DMS53 (cell line): Measurements from ENCODE around the gene MTOR.
"Not testable (repeated sequence)": the region's sequence is repeated elsewhere in the genome, so short reads cannot be mapped to it uniquely, and the experiment has no call there.

Source experiments
- DNase-seq: peaks from one replicate; lab custom pipeline; 2025; lab: John Stamatoyannopoulos, UW

The MTOR gene

GRCh38 chr1:11280719-11281376 lies 18.5 kb upstream of the MTOR start:
- DNase-seq = no peak

GRCh38 chr1:11279630-11280029 lies 17.3 kb upstream of the MTOR start:
- DNase-seq = no peak

GRCh38 chr1:11279152-11279551 lies 16.8 kb upstream of the MTOR start:
- DNase-seq = no peak

GRCh38 chr1:11273595-11274234 lies 11.4 kb upstream of the MTOR start:
- DNase-seq = peak; percentile 56

GRCh38 chr1:11272832-11273594 lies 10.7 kb upstream of the MTOR start, which contains the start of gene UBIAD1:
TSS of gene UBIAD1 (plus strand) at chr1:11273198. CDS start at chr1:11273532, 334 bp downstream.
- peak; percentile 96 for DNase-seq

GRCh38 chr1:11272544-11272831 lies 10.1 kb upstream of the MTOR start:
- DNase-seq = no peak

- not testable (repeated sequence) for DNase-seq
Observed at GRCh38 chr1:11267350-11268337, 5.3 kb upstream of the MTOR start.

GRCh38 chr1:11266268-11267074 lies 4.1 kb upstream of the MTOR start:
- no peak for DNase-seq

GRCh38 chr1:11256299-11256698 lies 6.1 kb downstream of the MTOR start:
- no peak for DNase-seq

GRCh38 chr1:11253226-11253625 lies 9.1 kb downstream of the MTOR start:
- DNase-seq = no peak

- no peak for DNase-seq
Observed at GRCh38 chr1:11252538-11252937, 9.8 kb downstream of the MTOR start.

- peak; percentile 13 for DNase-seq
Observed at GRCh38 chr1:11248169-11248568, 14.2 kb downstream of the MTOR start.

GRCh38 chr1:11245904-11246719 lies 16.2 kb downstream of the MTOR start:
- no peak for DNase-seq

GRCh38 chr1:11245248-11245647 lies 17.1 kb downstream of the MTOR start:
- no peak for DNase-seq

- DNase-seq = no peak
Observed at GRCh38 chr1:11238311-11238710, 24.0 kb downstream of the MTOR start.

- no peak for DNase-seq
Observed at GRCh38 chr1:11237356-11237755, 25.0 kb downstream of the MTOR start.

- no peak for DNase-seq
Observed at GRCh38 chr1:11233208-11233607, 29.1 kb downstream of the MTOR start.

- no peak for DNase-seq
Observed at GRCh38 chr1:11229203-11229602, 33.1 kb downstream of the MTOR start.

- DNase-seq = no peak
Observed at GRCh38 chr1:11227106-11228077, 35.0 kb downstream of the MTOR start.
